SK-N-MC (cell line): ENCODE results near the gene CFAP61.

Experiments used
- DNase-seq: peaks from one replicate; pipeline ENCODE4 v3.0.0-alpha.2; 2011; ENCODE audit warnings: low read depth, low spot score
- H3K27ac ChIP-seq: fragments of 200-600 bp; sonication (generic); 2 replicates; pipeline ENCODE4 v1.5.1; 2016; ENCODE audit warnings: mixed run types
- H3K36me3 ChIP-seq: fragments of 200-600 bp; sonication (generic); 2 replicates; pipeline ENCODE4 v1.6.1; 2017; ENCODE audit warnings: antibody characterized with exemption, low read length, mixed read lengths; ENCODE audit not compliant: insufficient read depth
- H3K4me3 ChIP-seq: fragments of 200-600 bp; sonication (generic); 2 replicates; pipeline ENCODE4 v1.5.1; 2016
- H3K9ac ChIP-seq: fragments of 200-600 bp; sonication (generic); 2 replicates; pipeline ENCODE4 v1.8.0; 2017; ENCODE audit warnings: mixed run types, mixed read lengths; ENCODE audit not compliant: insufficient read length
- H3K9me3 ChIP-seq: fragments of 200-600 bp; sonication (generic); 2 replicates; pipeline ENCODE4 v1.6.1; 2017; ENCODE audit warnings: low read depth, mild to moderate bottlenecking, antibody characterized with exemption, low read length, moderate library complexity, mixed read lengths
- EZH2 ChIP-seq: fragments of 200-600 bp; sonication (generic); IDR thresholded peaks from one replicate; pipeline ENCODE4 v1.6.1; 2017; ENCODE audit warnings: antibody characterized with exemption
- FOXP2 ChIP-seq: optimal IDR thresholded peaks from 2 replicates; pipeline ENCODE3; 2011; ENCODE audit warnings: mild to moderate bottlenecking, moderate library complexity; ENCODE audit not compliant: insufficient read depth; ENCODE audit errors: extremely low read length, control extremely low read depth
- POLR2AphosphoS5 ChIP-seq: IDR thresholded peaks from 2 replicates; pipeline ENCODE4 v1.6.1; 2012; ENCODE audit warnings: mild to moderate bottlenecking, low read depth, low read length, borderline replicate concordance

Gene CFAP61

GRCh38 chr20:20136313-20136712 is 84.0 kb downstream of the CFAP61 start:
- no peaks in the 10 kb centered on the region for H3K36me3 ChIP-seq
- H3K9ac ChIP-seq: no peak overlapping the region
- DNase-seq: no peak
- no peak overlapping the region for H3K4me3 ChIP-seq
- TF ChIP-seq POLR2AphosphoS5 (no peak), EZH2 (no peak), FOXP2 (no peak)
- H3K9me3 ChIP-seq: no peaks in the 10 kb centered on the region
- H3K27ac ChIP-seq: no peak overlapping the region

GRCh38 chr20:20137851-20138250 is 85.5 kb downstream of the CFAP61 start:
- no peak overlapping the region for H3K4me3 ChIP-seq
- no peak overlapping the region for H3K27ac ChIP-seq
- DNase-seq: no peak
- no peaks in the 10 kb centered on the region for H3K36me3 ChIP-seq
- no peak overlapping the region for H3K9ac ChIP-seq
- H3K9me3 ChIP-seq: no peaks in the 10 kb centered on the region
- TF ChIP-seq POLR2AphosphoS5: no peak

GRCh38 chr20:20138301-20139064 is 86.2 kb downstream of the CFAP61 start:
- no peak overlapping the region for H3K27ac ChIP-seq
- DNase-seq: no peak
- H3K36me3 ChIP-seq: no peaks in the 10 kb centered on the region
- H3K4me3 ChIP-seq: no peak overlapping the region
- H3K9ac ChIP-seq: no peak overlapping the region
- no peaks in the 10 kb centered on the region for H3K9me3 ChIP-seq
- TF ChIP-seq POLR2AphosphoS5 (no peak), EZH2 (no peak), FOXP2 (no peak)

- Histone ChIP-seq H3K9ac (no peak overlapping the region), H3K27ac (no peak overlapping the region), H3K9me3 (no peaks in the 10 kb centered on the region), H3K36me3 (no peaks in the 10 kb centered on the region), H3K4me3 (no peak overlapping the region)
- no peak for DNase-seq
- no peak for TF ChIP-seq POLR2AphosphoS5
- no peak for TF ChIP-seq EZH2
- no peak for TF ChIP-seq FOXP2
Observed at GRCh38 chr20:20139403-20139802, 87.1 kb downstream of the CFAP61 start.

- H3K4me3 ChIP-seq: no peak overlapping the region
- H3K9ac ChIP-seq: no peak overlapping the region
- no peak overlapping the region for H3K27ac ChIP-seq
- no peaks in the 10 kb centered on the region for H3K9me3 ChIP-seq
- no peak for TF ChIP-seq FOXP2
- TF ChIP-seq EZH2: no peak
- no peak for TF ChIP-seq POLR2AphosphoS5
- DNase-seq: no peak
- no peaks in the 10 kb centered on the region for H3K36me3 ChIP-seq
Observed at GRCh38 chr20:20143165-20143564, 90.8 kb downstream of the CFAP61 start.

- Histone ChIP-seq H3K27ac (no peak overlapping the region), H3K9ac (no peak overlapping the region), H3K9me3 (no peaks in the 10 kb centered on the region), H3K4me3 (no peak overlapping the region), H3K36me3 (no peaks in the 10 kb centered on the region)
- TF ChIP-seq EZH2: no peak
- no peak for TF ChIP-seq POLR2AphosphoS5
- no peak for TF ChIP-seq FOXP2
- DNase-seq: no peak
Observed at GRCh38 chr20:20143646-20144045, 91.3 kb downstream of the CFAP61 start.

GRCh38 chr20:20148779-20149178 is 96.4 kb downstream of the CFAP61 start:
- DNase-seq: no peak
- Histone ChIP-seq H3K9ac (no peak overlapping the region), H3K4me3 (no peak overlapping the region), H3K36me3 (no peaks in the 10 kb centered on the region), H3K27ac (no peak overlapping the region), H3K9me3 (no peaks in the 10 kb centered on the region)
- TF ChIP-seq FOXP2: no peak
- no peak for TF ChIP-seq EZH2
- no peak for TF ChIP-seq POLR2AphosphoS5

GRCh38 chr20:20150241-20150640 is 97.9 kb downstream of the CFAP61 start:
- Histone ChIP-seq H3K9ac (no peak overlapping the region), H3K36me3 (no peaks in the 10 kb centered on the region), H3K9me3 (no peaks in the 10 kb centered on the region), H3K4me3 (no peak overlapping the region), H3K27ac (no peak overlapping the region)
- DNase-seq: no peak
- TF ChIP-seq POLR2AphosphoS5 (no peak), EZH2 (no peak), FOXP2 (no peak)

- no peak for TF ChIP-seq FOXP2
- no peak for TF ChIP-seq POLR2AphosphoS5
- TF ChIP-seq EZH2: no peak
- Histone ChIP-seq H3K9me3 (no peaks in the 10 kb centered on the region), H3K27ac (no peak overlapping the region), H3K9ac (no peak overlapping the region), H3K36me3 (no peaks in the 10 kb centered on the region), H3K4me3 (no peak overlapping the region)
- no peak for DNase-seq
Observed at GRCh38 chr20:20160520-20160919, 108.2 kb downstream of the CFAP61 start.
